Measurements from ENCODE around the gene ALKAL2.

- no peak for TF ChIP-seq EZH2 (IDR thresholded peaks at IDR 0.05; ENCODE audit: borderline replicate concordance)
- TF ChIP-seq CTCF (IDR thresholded peaks at IDR 0.05; ENCODE audit: poor library complexity), result no peak
These were observed 413 bp downstream of the ALKAL2 start for GRCh38 chr2:287471-287885.
